GM21529 (cell line): ENCODE data around the gene HHEX.
"Not testable (repeated sequence)": the region's sequence is repeated elsewhere in the genome, so short reads cannot be mapped to it uniquely, and the experiment has no call there.

Source experiments
- ATAC-seq: cut with Tn5 transposase; IDR thresholded peaks from one replicate; pipeline ENCODE4 v1.9.1; 2021; ENCODE audit not compliant: unreplicated experiment

HHEX gene

DNA sequence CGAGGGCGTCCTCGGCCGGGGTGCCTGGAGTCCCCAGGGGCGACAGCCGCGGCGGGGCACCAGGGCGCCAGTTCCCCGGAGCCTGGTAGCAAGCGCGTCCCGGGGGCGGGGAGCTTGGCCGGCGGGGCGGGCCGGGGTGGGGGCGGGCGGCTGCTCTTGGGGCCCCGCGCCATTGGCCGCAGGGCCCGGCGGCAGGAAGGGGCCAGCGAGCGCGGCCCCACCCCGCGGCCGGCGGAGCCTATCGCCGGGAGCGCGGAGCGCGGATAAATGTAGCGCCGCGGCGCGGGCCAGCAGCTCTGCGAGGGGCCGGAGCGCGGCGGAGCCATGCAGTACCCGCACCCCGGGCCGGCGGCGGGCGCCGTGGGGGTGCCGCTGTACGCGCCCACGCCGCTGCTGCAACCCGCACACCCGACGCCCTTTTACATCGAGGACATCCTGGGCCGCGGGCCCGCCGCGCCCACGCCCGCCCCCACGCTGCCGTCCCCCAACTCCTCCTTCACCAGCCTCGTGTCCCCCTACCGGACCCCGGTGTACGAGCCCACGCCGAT, at the start of gene HHEX:
Gene HHEX, plus strand, starts transcription at position 293 of the 548 bp plus-strand sequence. Its CDS starts 32 bp downstream, at position 325.
- ATAC-seq: peak; percentile 53

DNA sequence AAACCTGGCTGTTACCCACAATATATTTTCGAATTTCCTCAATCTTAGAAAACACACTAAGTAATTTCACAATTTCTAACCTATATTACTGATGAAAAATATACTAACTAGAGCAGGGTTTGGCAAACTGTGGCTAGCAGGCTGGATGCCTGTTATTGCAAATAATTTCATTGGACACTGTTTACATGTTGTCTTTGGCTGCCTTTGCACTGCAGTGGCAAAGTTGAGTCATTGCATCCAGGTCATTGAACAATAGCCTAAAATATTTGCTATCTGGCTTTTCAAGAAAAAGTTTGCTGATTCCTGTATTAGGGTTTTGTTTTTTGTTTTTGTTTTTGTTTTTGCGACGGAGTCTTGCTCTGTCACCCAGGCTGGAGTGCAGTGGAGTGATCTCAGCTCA, 49.6 kb upstream of the HHEX start:
- no peak for ATAC-seq

DNA sequence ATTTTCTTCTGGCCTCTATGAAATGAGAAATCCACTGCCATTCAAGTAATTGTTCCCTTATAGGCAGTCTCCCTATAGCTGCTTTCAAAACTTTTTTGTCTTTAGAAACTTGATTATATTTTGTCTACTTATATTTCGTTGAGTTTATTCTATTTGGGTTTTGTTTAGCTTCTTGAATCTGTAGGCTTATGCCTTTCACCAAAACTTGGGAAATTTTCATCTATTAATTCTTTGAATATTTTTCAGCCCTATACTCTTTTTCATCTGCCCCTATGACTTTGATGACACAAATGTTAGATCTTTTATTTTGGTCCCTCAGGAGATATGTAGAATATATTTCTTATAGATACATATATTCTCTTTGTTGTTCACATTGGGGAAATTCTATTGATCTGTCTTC, 48.3 kb upstream of the HHEX start:
- ATAC-seq: no peak

DNA sequence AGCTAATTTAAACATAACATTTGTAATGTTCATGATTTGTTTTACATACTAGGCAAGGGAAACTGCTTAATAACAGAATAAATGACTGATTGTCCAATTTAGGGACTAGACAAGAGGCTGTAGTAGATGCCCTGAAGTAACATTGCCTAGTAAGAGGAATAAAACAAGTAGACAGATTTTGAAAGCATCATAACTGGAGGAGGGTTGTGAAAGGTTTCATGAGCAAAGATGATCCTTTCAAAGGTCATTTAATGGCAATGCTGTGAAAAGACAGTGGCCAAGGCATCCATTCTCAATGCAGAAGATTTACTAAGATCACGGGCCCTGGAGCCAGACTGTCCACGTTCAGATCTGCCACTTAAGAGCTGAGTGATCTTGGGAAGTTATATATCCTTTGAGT, 44.8 kb upstream of the HHEX start:
- no peak for ATAC-seq

DNA sequence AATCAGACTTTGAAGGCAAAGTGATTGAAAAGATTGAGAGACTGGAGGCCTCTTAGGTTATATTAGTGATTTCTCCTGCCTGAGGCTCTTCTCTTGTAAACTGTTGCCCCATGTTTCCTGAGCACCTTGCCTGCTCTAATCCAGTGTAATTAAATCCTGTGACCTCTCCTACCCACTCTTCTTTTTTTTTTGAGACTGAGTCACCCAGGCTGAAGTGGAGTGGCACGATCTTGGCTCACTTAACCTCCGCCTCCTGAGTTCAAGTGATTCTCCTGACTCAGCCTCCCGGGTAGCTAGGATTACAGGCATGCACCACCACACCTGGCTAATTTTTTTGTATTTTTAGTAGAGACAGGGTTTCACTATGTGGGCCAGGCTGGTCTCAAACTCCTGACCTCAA, 38.9 kb upstream of the HHEX start:
- not testable (repeated sequence) for ATAC-seq

DNA sequence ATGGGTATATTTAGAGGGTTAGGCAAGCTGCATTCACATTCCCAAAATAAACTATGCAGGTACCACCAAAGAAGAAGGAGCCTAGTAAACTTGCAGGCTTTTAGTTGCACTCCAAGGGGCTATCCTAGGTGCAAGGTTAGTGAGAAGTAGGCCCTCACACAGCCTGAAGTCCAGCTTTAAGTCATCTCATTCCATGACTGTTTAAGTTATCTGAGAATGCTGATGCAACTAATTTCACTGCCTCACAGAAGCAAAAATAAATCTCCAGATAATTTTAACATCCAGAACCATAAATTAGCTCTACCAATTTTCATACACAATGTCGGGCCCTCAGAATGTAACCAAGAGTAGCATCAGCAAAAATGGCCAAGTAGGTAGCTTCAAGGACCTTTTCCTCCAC, 34.3 kb upstream of the HHEX start:
- ATAC-seq: no peak

DNA sequence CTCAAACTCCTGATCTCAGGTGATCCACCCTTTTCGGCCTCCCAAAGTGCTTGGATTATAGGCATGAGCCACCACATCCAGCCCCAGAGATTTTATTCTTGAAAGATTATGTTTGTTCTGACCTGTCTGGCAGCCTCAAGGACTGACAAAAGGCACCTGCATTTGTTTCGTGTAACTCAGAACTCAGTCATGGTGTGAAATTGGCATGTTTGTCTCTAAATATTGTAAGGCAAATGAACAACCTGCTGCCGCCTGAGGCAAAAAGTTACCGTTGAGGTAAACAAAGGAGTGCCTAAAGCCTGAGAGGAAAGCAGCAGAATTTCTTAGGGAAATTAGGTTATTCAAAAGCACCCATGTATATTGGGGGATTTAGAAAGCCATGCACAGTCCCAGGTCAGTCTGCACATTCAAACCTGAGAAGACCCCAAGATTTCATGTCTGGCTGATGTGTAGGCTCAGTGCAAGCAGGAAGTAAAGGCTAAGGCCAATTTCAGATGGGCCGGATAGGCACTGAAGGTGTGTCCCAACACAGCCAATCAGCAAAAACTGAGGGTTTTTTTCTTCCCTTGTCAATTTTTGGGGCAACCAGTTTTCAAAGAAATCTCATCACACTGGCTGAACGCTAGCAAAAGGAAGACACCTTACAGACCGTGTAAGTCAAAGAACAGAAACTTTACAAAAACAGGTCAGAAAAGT, 33.3 kb upstream of the HHEX start:
- no peak for ATAC-seq

DNA sequence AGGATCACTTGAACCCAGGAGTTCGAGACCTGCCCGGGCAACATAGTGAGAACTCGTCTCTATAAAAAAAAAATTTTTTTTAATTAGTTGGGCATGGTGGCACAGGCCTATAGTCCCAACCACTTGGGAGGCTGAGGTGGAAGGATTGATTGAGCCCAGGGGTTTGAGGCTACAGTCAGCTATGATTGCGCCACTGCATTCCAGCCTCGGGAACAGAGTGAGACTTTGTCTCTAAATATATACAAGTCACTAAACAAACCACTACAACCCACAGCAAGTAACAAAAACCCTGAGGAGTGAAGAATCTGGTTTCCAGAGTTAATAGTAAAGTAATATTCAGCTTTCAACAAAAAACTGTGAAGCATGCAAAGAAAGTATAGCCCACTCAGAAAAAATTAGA, 32.7 kb upstream of the HHEX start:
- ATAC-seq: no peak

DNA sequence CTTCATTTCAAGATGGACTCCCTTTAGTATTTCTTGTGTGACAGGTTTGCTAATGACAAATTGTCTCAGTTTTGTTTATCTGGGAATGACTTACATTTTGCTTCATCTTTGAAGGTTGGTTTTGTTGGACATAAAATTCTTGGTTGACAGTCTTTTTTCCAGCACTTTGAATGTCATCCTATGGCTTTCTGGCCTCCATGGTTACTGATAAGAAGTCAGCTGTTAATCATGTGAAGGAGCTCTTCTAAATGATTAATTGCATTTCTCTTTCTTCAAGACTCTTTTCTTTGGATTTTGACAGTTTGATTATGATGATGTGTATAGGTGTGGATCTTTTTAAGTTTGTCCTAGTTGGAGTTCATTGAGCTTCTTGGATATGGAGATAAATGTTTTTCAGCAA, 26.9 kb upstream of the HHEX start:
- no peak for ATAC-seq

DNA sequence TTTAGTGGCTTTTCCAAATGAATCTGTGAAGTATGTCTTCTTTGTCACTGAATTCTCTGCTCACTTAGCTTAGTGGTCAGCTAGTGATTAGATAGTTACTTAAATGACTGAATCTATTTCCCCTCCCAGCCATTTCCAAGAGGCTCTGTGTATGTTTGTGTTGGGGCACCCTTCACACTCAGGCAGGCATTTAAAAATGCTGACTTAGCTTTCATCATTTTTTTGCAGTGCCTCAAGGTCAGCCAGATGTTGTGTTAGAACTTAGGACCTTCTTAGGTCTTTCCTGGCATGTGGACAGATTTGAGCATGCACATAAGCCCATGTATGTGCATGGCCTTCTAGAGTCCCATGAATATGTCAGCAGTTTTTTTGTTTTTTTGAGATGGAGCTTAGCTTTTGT, 25.4 kb upstream of the HHEX start:
- ATAC-seq: no peak

DNA sequence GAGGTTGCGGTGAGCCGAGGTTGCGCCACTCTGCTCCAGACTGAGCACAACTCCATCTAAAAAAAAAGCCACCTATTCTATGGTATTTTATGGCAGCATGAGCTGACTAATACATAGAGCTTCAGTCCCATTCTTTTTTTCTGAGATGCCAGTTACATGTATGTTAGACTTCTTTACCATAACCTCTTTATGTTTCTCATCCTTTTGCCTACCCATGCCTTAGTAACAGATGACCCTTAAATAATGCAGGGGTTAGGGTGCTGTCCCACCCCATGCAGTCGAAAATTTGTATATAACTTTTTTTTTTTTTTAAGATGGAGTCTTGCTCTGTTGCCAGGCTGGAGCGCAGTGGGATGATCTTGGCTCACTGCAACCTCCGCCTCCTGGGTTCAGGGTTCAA, 22.7 kb upstream of the HHEX start:
- ATAC-seq: no peak

DNA sequence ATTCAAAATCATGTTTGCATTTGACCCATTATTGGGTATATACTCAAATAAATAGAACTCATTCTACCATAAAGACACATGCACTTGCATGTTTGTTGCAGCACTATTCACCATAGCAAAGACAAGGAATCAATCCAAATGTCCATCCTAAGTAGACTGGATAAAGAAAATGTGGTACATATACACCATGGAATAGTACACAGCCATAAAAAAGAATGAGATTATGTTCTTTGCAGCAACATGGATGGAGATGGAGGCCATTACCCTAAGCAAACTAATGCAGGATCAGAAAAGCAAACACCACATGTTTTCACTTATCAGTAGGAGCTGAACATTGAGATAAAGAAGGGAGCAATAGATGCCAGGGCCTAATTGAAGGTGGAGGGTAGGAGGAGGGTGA, 12.0 kb upstream of the HHEX start:
- ATAC-seq: no peak

DNA sequence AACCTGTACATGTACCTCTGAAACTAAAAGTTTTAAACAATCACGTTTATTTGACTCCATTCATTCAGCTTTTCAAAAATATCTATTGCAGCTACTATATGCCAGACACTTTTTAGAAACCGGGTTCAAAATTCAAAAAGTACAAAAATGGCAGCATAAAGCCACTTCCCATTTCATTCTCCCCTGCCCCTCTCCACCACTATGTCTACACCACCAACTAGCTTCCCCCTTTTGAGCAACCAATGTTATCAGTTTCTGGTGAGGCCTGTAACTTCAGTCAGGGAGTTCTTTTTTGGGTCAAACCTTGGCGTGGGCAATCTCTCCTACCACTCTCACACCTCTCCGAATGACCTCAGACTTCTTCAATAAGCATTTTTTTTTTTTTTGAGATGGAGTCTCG, 11.5 kb upstream of the HHEX start:
- no peak for ATAC-seq

DNA sequence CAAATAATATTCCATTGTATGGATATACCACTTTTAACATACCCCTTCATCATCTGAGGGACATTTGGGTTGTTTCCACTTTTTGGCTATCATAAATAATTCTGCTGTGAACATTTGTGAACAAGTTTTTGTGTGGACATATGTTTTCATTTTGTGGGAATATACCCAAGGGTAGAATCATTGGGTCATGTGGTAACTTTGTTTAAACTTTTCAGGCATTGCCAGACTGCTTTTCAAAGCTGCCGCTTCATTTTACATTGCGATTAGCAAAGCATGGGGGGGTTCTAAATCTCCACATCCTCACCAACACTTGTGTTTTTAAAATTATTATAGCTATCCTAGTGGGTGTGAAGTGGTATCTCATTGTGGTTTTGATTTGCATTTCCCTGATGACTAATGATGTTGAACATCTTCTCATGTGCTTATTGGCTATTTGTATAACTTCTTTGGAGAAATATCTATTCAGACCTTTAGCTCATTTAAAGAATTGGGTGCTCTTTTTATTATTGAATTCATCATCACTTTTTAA, 8.4 kb upstream of the HHEX start:
- no peak for ATAC-seq

DNA sequence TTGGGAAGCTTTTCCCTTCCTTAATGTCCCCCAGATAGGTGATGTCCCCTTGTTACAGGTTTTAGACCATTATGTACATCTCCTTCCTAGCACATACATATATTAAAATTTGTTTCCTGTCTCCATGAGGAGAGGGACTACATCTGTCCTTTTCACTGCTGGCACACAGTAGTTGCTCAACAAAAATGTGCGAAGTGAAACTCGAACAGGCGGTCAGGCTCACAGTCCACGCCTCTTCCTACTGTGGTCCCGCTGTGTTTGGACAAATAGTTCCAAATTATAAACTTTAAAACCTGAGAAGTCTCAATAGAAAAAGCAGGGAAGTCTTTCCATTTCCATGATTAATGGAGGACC, 1.2 kb upstream of the HHEX start:
- ATAC-seq: no peak

DNA sequence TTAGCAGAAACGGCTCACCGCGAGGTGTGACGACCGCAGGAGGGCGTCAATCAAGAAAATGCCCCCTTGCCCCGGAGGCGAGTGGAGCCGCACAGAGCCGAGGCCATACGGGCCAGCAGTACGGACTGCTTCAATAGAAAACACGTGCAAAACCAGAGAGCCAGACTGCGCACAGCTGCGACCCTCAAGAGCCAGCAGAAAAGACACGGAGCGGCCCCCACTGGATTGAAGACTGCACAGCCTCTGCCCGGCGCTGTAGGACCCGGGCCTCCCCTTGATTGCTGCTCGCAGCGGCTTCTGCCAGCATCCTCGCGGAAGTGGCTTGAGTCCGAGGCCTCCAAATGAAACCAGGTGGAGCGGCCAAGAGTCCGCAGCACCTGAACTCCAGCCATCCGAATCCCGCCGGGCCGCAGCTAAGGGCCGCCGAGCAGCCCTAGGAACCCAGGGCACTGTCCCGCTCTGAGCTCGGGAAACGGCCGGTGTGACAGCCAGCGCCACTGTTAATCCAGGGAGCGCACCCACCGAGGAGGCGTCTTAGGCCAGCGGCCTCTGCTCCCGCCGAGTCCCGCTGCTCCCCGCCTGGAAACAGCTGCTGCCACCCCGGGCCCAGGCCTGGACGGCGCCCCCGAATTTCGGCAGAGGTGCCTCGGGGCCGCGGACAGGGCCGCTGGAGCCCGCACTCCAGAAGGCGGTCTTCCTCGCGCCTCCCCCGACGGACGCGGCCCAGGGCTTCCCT, 660 bp upstream of the HHEX start:
- peak; percentile 30 for ATAC-seq

DNA sequence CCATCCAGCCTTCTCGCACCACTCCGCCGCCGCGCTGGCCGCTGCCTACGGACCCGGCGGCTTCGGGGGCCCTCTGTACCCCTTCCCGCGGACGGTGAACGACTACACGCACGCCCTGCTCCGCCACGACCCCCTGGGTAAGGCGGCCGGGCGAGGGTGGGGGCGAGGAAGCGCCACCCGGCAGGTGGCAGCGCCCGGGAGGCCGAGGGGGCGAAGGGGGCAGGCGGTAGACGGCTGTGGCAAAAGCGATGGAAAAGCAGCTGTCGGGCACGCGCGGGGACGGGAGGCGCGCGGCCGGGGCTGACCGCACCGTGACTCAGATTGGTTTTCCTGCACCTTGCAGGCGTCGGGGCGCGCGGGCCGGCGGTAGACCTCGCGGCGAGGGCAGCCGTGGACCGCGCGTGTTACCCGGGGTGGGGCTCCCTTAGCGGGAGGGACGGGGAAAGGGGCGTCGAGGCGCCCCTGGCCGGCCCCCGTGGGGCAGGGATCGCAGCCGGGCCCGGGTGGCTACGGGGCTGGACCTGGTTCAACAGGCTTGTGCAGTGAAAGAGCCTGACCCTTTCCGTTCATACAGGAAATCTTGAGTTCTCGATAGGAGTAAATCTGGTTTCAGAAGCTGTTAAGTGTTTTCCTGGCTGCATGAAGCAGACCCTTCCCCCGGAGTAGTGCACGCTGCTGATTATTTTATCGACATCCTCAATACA, 608 bp downstream of the HHEX start:
- peak; percentile 37 for ATAC-seq

DNA sequence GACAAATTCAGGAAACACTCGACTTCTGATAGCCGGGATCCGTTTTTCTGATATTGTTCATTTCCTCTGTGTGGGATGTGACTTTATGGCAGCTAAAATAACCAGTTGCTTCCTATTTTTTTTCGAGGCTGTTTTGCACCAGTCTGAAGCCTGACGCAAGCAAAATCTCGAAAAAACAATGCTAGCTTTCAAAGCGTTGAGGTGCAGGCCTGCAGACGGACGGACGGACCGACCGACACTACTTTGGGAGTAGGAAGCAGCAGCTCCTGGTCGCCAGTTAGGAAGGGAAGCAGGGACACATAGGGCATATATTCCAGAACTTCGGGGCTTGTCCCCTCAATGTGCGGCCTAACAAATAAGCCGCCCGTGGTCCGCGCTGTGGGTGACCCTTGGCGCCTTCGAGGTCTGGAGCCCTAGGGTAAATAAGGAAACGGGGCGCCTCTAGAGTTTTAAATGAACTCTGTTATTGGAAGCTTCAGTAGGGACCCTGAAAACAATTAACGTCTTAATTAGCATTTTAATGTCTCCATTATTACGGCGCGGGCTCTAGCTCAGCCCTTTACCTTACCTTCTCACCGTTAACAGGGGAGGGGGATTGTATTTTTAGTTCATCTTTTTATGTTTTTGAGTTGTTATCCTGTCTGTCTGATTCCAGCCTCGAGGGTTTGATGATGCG, 1.3 kb downstream of the HHEX start:
- ATAC-seq: no peak

DNA sequence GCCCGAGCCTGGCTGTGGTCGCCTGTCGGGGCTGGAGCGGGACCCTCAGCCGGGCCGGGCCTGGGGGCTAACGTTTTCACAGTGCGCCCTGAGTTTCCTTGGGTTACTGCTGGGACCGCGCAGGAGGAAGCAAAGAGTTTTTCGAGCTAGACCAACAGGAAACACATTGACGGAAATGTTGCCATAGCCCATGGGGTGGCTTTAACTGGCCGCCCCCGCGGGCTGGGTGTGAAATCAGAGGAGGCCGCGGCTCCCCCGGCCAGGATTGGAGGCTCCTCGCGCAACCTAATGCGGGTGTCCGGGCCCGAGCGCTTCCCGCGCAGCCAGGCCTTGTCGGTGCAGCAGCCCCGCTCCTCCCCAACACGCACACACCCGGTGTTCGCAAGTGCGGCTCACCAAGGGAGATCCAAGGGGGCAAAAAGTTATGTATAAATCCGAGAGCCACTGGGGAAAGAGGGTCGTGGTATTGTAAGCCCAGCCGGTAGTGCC, 1.9 kb downstream of the HHEX start:
- ATAC-seq: no peak

DNA sequence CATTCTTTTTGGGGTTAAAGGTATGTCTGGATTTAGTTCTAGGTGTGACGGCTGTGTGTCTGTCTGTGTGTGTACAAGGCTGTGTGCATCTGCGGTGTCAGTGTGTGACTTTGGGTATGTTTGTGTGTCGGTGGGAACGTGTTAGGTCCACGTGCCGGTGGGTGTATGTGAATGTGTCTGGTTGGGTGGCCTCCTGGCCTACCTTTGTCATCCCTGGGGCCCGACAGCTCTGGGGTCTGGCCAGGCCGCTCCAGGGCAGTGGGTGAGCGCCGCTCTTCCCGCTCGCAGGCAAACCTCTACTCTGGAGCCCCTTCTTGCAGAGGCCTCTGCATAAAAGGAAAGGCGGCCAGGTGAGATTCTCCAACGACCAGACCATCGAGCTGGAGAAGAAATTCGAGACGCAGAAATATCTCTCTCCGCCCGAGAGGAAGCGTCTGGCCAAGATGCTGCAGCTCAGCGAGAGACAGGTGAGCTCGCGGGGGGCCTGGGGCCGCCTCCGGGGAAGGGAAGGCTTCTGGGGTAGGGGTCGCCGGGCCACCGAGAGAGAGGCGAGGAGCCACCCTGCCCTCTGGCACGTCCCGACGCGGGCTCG, 2.4 kb downstream of the HHEX start:
- ATAC-seq: no peak
